Stimulated activated CD8-positive, alpha-beta memory T cell treated with anti-CD3 and anti-CD28 coated beads, Interleukin-15, amount 100 ng/mL, for 24 hours (primary cell): ENCODE measurements around the gene SNRPB.

Experiments used
- DNase-seq: peaks from one replicate; pipeline ENCODE4 v3.0.0-alpha.2; 2020; ENCODE audit warnings: low read depth

The SNRPB gene

DNA sequence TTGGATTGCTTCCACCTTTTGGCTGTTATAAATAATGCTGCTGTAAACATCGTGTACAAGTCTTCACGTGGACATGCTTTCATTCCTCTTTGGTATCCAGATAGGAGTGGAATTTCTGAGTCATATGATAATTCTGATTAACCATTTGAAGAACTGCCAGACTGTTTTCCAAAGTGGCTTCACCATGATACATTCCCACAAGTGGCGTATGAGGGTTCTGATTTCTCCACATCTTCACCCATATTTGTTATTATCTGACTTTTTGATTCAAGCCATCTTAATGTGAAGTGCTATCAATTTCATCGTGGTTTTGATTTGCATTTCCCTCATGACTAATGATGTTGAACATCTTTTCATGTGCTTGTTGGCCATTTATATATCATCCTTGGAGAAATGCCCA lies 2.9 kb upstream of the SNRPB start:
- no peak for DNase-seq

- peak; percentile 12 for DNase-seq
Measured at GRCh38 chr20:2469991-2470422, 582 bp downstream of the SNRPB start.

DNA sequence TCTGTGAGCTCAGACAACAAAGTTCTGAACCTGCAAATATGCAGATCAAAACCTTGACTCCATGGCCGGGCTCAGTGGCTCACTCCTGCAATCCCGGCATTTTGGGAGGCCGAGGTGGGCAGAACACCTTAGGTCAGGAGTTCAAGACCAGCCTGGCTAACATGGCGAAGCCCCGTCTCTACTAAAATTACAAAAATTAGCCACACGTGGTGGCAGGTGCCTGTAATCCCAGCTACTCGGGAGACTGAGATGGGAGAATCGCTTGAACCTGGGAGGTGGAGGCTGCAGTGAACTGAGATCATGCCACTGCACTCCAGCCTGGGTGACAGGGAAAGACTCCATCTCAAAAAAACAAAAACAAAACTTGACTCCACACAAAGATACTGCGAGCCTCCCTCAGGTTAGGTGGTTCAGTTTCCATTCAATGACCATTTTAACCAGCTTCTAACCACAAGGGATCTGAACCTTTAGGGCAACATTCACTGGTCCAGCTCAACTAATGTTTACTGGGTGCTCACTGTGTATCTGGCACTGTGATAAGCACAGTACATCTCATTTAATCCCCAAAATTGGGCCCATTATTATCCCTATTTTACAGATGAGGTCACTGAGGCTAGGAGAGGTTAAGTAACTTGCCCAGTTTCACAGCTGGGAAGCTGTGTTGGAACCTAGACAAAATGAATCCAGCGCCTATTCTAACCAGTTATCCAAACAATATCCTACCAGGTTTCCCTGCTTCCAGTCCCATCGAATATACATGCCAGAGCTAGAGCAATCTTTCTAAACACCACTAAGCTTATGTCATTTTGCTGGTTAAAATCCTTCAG lies 1.8 kb downstream of the SNRPB start:
- DNase-seq: no peak

DNA sequence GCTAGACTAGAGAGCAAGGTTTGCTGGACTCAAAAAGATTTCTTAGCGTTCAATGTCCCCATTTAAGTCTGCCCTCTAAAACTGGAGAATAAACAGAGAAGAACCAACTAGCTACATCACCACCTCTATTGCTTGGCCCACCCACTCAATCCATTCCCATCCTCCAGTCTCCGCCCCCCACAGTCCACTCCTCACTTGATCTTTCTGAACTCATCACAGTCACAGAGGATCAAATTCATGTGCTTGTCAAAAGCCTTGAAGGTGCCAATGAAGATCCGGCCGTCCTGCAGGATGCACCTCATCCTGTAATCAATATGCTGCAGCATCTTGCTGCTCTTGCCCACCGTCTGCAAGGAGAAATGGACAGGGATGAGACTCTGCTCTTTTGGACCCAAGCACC lies 3.2 kb downstream of the SNRPB start:
- DNase-seq: no peak

DNA sequence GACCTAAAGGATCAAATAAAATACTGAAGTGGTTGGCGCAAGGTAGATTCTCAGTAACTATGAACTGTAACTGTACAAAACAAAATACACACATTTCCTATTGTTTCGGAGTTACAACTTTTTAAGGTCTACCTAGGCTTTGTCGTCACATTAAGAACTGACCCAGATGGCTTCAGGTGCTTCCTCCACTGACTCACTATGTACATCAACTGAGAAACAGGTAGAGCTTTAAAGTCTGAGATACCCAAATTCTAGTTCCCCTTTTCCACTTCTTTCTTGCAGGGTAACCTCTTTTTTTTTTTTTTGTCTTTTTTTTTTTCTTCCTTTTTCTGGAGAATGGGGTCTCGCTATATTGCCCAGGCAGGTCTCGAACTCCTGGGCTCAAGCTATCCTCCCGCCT lies 5.5 kb downstream of the SNRPB start:
- no peak for DNase-seq

DNA sequence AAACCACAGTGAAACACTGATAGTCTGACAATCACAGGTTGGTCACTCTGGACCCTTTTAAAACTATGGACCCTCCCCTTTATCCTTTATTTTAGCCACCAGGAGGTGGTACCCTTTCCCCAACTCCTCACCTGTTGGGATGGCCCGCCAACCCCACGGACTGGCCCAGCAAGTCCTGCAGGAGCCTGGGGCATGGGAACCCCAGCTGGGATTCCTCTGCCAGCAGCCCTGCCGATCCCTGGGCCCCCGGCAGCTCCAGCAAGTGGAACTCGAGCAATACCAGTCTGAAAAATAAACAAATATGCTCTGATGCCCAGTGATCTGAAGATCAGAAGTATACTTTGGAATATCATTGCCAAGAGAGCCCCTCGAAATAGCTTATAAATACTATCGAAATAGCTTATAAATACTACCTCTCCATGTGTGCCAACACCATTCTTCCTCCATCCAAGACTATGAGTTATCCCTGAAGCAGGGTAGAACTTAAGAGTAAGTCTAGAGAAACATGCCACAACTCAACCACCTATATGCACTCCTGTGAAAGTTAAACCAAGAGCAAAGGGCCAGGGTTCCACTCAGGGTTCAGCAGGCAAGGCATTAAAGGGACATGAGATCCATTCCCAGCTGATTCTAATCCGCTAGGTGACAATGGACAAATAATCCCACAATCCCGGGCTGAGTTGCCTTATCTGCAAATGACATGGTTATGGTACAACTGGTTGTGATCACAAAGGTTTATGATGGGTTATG lies 6.8 kb downstream of the SNRPB start:
- DNase-seq: no peak

- no peak for DNase-seq
Measured at GRCh38 chr20:2462484-2462883, 8.1 kb downstream of the SNRPB start.

- DNase-seq: no peak
Measured at GRCh38 chr20:2460752-2461424, 9.7 kb downstream of the SNRPB start.

DNA sequence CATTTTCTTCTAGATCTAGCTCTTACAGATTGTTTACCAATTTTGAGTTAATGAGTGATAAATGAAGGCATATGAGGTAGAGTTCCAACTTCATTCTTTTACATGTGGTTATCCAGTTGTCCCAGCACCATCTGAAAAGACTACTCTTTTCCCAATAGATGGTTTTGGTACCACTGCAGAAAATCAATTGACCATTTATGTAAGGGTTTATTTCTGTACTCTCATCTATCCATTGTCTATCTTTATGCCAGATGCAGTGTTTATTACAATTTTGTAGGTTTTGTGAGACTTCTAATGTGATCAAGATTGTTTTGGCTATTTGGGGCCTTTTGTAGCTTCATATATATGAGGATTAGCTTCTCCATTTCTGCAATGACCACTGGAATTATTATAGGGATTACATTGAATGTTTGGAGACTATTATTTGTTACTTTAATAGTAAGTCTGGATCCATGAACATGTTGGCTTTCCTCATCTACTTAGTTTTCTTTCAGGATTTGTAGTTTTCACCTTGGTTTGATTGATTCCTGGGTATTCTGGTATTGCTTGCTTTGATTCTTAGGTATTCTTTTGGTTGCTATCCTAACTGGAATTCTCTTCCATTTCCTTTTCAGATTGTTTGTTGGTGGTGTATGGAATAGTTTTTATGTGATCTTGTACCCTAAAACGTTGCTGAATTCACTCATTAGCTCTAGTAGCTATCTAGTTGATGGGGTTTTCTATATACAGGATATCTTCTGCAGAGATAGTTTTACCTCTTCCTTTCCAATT lies 10.4 kb downstream of the SNRPB start:
- no peak for DNase-seq

DNA sequence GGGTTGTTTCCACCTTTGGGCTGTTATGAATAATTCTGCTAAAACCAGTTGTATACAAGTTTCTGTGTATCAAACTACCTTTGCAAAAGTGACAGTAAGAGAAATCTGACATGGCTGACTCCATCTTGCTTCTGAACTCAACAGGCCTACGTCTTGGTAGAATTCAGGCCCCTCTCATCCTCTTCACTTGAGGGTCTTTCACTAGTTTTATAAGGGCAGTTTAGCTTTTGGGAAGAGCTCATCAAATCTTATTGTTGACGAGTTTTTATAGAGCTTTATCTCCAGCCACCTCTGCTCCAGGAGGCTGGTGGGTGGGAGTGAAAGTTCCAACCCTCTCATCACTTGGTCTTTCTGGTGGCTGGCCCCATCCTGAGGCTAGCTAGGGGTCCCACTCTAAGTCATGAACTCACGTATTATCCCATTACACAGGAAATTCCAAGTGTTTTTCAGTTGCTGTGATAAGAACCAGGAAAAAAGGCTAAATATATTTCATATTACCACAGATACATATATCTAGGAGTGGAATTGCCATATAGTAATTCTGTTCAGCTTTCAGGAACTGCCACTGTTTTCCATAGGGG lies 11.6 kb downstream of the SNRPB start:
- no peak for DNase-seq

- DNase-seq: no peak
Measured at GRCh38 chr20:2455771-2456497, 14.7 kb downstream of the SNRPB start.

GRCh38 chr20:2453792-2454191 lies 16.8 kb downstream of the SNRPB start:
- no peak for DNase-seq

DNA sequence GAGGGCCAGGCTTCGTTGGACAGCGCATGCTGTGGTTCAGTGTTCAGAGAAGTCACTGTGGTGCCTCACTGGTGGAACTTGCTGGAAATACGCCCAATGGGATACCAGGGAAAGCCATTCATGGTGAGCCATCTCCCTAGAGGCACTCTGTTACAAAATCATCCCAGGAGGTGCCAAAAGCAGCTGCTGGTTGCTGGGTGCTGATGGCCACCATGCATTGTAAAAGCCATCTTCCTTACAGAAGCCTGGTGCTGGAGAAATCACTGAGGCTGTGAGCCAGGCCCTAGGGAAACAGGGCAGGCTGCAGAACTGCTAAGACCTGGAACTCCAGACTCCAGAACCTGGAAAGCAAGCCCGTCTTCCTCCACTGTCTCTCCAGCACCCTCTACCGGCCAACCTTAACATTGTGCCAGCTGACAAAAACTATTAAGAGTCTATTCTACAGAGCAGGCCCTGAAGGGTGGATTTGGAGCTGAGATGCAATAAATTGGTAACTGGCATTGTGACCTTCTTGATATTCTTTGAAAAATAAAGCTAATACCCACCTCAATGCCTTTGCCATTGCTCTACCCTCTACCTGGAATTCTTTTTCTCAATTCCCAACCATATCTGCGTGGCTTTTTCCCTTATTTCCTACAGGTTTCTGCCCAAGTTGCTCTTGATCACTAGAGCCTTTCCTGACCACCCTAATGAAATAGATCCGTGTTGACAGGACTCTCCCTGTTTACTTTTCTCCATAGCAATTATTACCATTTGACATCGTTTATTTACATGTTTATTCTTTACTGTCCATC lies 18.5 kb downstream of the SNRPB start:
- DNase-seq: peak; percentile 15

- no peak for DNase-seq
Measured at GRCh38 chr20:2451422-2451821, 19.2 kb downstream of the SNRPB start.

- DNase-seq: no peak
Measured at GRCh38 chr20:2449386-2449785, 21.2 kb downstream of the SNRPB start.

GRCh38 chr20:2446845-2447244 lies 23.7 kb downstream of the SNRPB start:
- DNase-seq: no peak

DNA sequence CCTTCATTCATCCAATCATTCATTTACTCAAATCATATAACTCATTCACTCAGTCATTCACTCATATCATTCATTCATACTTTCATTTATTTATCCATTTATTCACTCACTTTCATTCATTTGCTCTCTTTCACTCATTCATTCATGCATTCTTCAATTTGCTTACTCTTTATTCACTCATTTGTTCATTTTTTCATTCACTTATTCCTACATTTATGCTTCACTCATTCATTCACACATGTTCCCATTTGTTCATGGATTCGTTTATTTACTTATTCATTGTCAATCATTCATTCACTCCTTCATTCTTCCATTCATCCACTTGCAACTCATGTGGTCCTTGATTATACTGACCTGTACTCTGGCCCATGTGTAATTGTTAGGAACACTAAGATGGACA lies 39.4 kb downstream of the SNRPB start:
- DNase-seq: no peak

GRCh38 chr20:2430538-2430937 lies 40.1 kb downstream of the SNRPB start:
- no peak for DNase-seq

- DNase-seq: no peak
Measured at GRCh38 chr20:2429051-2429450, 41.5 kb downstream of the SNRPB start.

GRCh38 chr20:2421247-2421646 lies 49.3 kb downstream of the SNRPB start:
- no peak for DNase-seq
